HepG2 (cell line): ENCODE results near the gene MEAK7. TPM values are rescaled to one million over a fixed set of nuclear protein-coding genes. Genes with fewer than 3 reads are reported as not detected.
"Not testable (repeated sequence)": the region's sequence is repeated elsewhere in the genome, so short reads cannot be mapped to it uniquely, and the experiment has no call there.

Experiments used
- ATAC-seq: fragments of 200-7000 bp; cut with Tn5 transposase; 3 replicates; pipeline ENCODE4 v1.9.1; 2020; ENCODE audit warnings: mild to moderate bottlenecking, moderate library complexity
- BruUV-seq: library from RNA; stranded (reverse); fragments of 400-500 nt; replicated peaks from 2 replicates; lab custom pipeline; 2021; lab: Mats Ljungman, UMichigan
- CTCF ChIA-PET: fragments of 300-600 bp; formaldehyde crosslinking; extraction: SDS; loops from one replicate; lab custom pipeline; 2021; ENCODE audit warnings: low total read pairs, inconsistent platforms, low intra/inter-chr PET ratio; lab: Yijun Ruan, JAX
- POLR2A ChIA-PET: fragments of 350-600 bp; sonication (Branson Sonifier 250); formaldehyde crosslinking; loops from one replicate; lab custom pipeline; 2020; ENCODE audit warnings: antibody characterized with exemption, inconsistent platforms; lab: Yijun Ruan, JAX
- DNase-seq: peaks from one replicate; pipeline ENCODE4 v3.0.0-alpha.2; 2015; ENCODE audit warnings: low spot score
- FAIRE-seq: peaks from 3 replicates; lab custom pipeline; 2011; peaks lifted over from hg19 to GRCh38; lab: Jason Lieb, UNC
- H2AFZ ChIP-seq: one replicate; pipeline ENCODE4 v1.6.1; 2011; ENCODE audit warnings: low read length, inconsistent platforms
- H3K27ac ChIP-seq: fragments of 300-600 bp; 3 replicates; pipeline ENCODE4 v1.8.0; 2011; ENCODE audit warnings: mixed run types, mild to moderate bottlenecking, mixed read lengths, low read length, inconsistent platforms; ENCODE audit not compliant: insufficient read depth; ENCODE audit errors: extremely low read length
- H3K27me3 ChIP-seq, 2 experiments: fragments of 200-600 bp in 1 of 2; 2 replicates in 1 of 2; 3 replicates in 1 of 2; pipeline versions ENCODE4 v1.6.0 to v1.8.0; 2011; ENCODE audit warnings: low read length in 2 of 2, mild to moderate bottlenecking in 2 of 2, moderate library complexity in 2 of 2, inconsistent platforms in 1 of 2; ENCODE audit not compliant: insufficient read depth in 2 of 2, control insufficient read depth in 1 of 2
- H3K36me3 ChIP-seq, 2 experiments: fragments of 200-600 bp in 1 of 2; replicated peaks in 1 of 2; 2 replicates in 1 of 2; 3 replicates in 1 of 2; pipeline versions ENCODE4 v1.5.1 to v1.8.0; 2011; ENCODE audit warnings: low read length in 2 of 2, inconsistent platforms in 1 of 2; ENCODE audit not compliant: insufficient read depth in 2 of 2, control insufficient read depth in 1 of 2
- H3K4me1 ChIP-seq: 2 replicates; pipeline ENCODE4 v1.5.1; 2012; ENCODE audit warnings: low read length, inconsistent platforms; ENCODE audit not compliant: insufficient read depth
- H3K4me2 ChIP-seq: 2 replicates; pipeline ENCODE4 v1.6.0; 2011; ENCODE audit warnings: low read depth, low read length, inconsistent platforms
- H3K4me3 ChIP-seq, 3 experiments: fragments of 200-600 bp in 1 of 3; sonication (generic), shearing (Covaris generic) in 1 of 3; replicated peaks in 1 of 3; 2 replicates each; pipeline ENCODE4 v1.5.1; 2011 to 2016; ENCODE audit warnings: low read length in 3 of 3, inconsistent platforms in 2 of 3, low read depth in 2 of 3, mild to moderate bottlenecking in 2 of 3, control low read depth in 1 of 3, mixed read lengths in 1 of 3; ENCODE audit not compliant: insufficient read depth in 1 of 3
- H3K79me2 ChIP-seq: one replicate; pipeline ENCODE4 v1.6.1; 2011; ENCODE audit warnings: low read length, inconsistent platforms; ENCODE audit not compliant: insufficient read depth
- H3K9ac ChIP-seq: 2 replicates; pipeline ENCODE4 v1.6.0; 2011; ENCODE audit warnings: mild to moderate bottlenecking, low read depth, low read length, inconsistent platforms; ENCODE audit not compliant: insufficient read depth
- H3K9me3 ChIP-seq: 2 replicates; pipeline ENCODE4 v1.5.1; 2012; ENCODE audit warnings: mild to moderate bottlenecking, low read length
- H4K20me1 ChIP-seq: 2 replicates; pipeline ENCODE4 v1.6.0; 2011; ENCODE audit warnings: inconsistent platforms, mild to moderate bottlenecking, low read length, moderate library complexity; ENCODE audit not compliant: insufficient read depth
- EED ChIP-seq: sonication (generic); formaldehyde crosslinking; IDR thresholded peaks from 2 replicates; pipeline ENCODE4 v1.5.0; 2020; ENCODE audit warnings: mild to moderate bottlenecking, missing genetic modification reagents
- EZH2 ChIP-seq: conservative IDR thresholded peaks from 2 replicates; pipeline ENCODE4 v1.6.1; 2012; ENCODE audit warnings: mild to moderate bottlenecking, low read depth, low read length, moderate library complexity
- GZF1 ChIP-seq: sonication (generic); formaldehyde crosslinking; IDR thresholded peaks from 2 replicates; pipeline ENCODE4 v1.5.1; 2020; ENCODE audit warnings: mild to moderate bottlenecking, missing genetic modification reagents
- MED1 ChIP-seq: sonication (generic); formaldehyde crosslinking; IDR thresholded peaks from 2 replicates; pipeline ENCODE4 v1.4.0; 2020; ENCODE audit warnings: missing genetic modification reagents
- MTERF4 ChIP-seq: sonication (generic); formaldehyde crosslinking; IDR thresholded peaks from 2 replicates; pipeline ENCODE4 v1.8.0; 2023; ENCODE audit warnings: mild to moderate bottlenecking, missing genetic modification reagents
- PRPF4 ChIP-seq: fragments of 200-400 bp; formaldehyde crosslinking; IDR thresholded peaks from 2 replicates; pipeline ENCODE4 v1.6.1; 2016; ENCODE audit warnings: low read length, low read depth; ENCODE audit not compliant: poor library complexity, severe bottlenecking
- RARG ChIP-seq: sonication (generic); formaldehyde crosslinking; IDR thresholded peaks from 2 replicates; pipeline ENCODE4 v1.4.0; 2020; ENCODE audit warnings: low read depth, mild to moderate bottlenecking, missing genetic modification reagents
- ZNF121 ChIP-seq: sonication (generic); formaldehyde crosslinking; IDR thresholded peaks from 2 replicates; pipeline ENCODE4 v1.5.0; 2020; ENCODE audit warnings: mild to moderate bottlenecking, missing genetic modification reagents
- ZNF605 ChIP-seq: sonication (generic); formaldehyde crosslinking; IDR thresholded peaks from 2 replicates; pipeline ENCODE4 v1.8.0; 2022; ENCODE audit warnings: mild to moderate bottlenecking, missing genetic modification reagents
- ZNF644 ChIP-seq: IDR thresholded peaks from 2 replicates; pipeline ENCODE4 v1.6.1; 2016; ENCODE audit warnings: low read depth
- ZNF782 ChIP-seq: sonication (generic); formaldehyde crosslinking; IDR thresholded peaks from 2 replicates; pipeline ENCODE4 v1.4.0; 2020; ENCODE audit warnings: missing genetic modification reagents, mild to moderate bottlenecking, borderline replicate concordance
- WGBS: methylation state at CpG from one replicate; pipeline ENCODE4 v1.1.6; 2017; ENCODE audit warnings: low lambda C conversion rate; 5-methylcytosine and 5-hydroxymethylcytosine counted together
- in situ Hi-C: cut with HindIII; loops from 2 replicates; pipeline ENCODE4 v1.10.0; 2017; ENCODE audit warnings: low pct_unique_long_range_greater_than_20kb; ENCODE audit not compliant: extremely low pct_ligation_motif_present
- intact Hi-C: fragments of 100-400 bp; cut with micrococcal nuclease; formaldehyde crosslinking; loops from one replicate; pipeline ENCODE4 v1.10.0; 2022; ENCODE audit not compliant: unreplicated experiment
- polyA plus RNA-seq, 8 experiments: library from polyadenylated mRNA; depleted of rRNA in 3 of 8; stranded (reverse) in 7 of 8; unstranded in 1 of 8; fragments of >200 nt; fragmentation: Illumina TruSeq in 4 of 8; extraction: Trizol in 4 of 8; gene quantifications; 2 replicates each; pipeline versions ENCODE4 v1.2.1 to v1.2.3, GENCODE V29; 2011 to 2016; ENCODE audit warnings: low read depth in 4 of 8, missing spikeins in 1 of 8, mixed read lengths in 1 of 8; ENCODE audit not compliant: insufficient read depth in 1 of 8
- total RNA-seq, 5 experiments: library from RNA; depleted of rRNA; stranded (reverse); fragments of >200 nt; fragmentation: Illumina TruSeq; extraction: Trizol; gene quantifications; 2 replicates each; pipeline ENCODE4 v1.2.3, GENCODE V29; 2016; ENCODE audit warnings: low read depth in 1 of 5
- TF ChIP-seq, protein P1 (sequence below): sonication (generic); formaldehyde crosslinking; conservative IDR thresholded peaks from 2 replicates; pipeline ENCODE4 v1.8.0; 2022; ENCODE audit warnings: missing genetic modification reagents
- TF ChIP-seq, protein P2 (sequence below): IDR thresholded peaks from 2 replicates; pipeline ENCODE4 v1.6.1; 2016; ENCODE audit warnings: mild to moderate bottlenecking, missing biosample characterization, missing genetic modification reagents
- TF ChIP-seq, protein P3 (sequence below): sonication (generic); formaldehyde crosslinking; IDR thresholded peaks from 2 replicates; pipeline ENCODE4 v1.8.0; 2022; ENCODE audit warnings: mild to moderate bottlenecking, missing genetic modification reagents, borderline replicate concordance

Gene MEAK7
- total and polyA plus RNA-seq, 2 of the 13 experiments (the other 11 are each of a cell fraction or from before 2014, with no cell fraction given), result 11.8 to 14.7 TPM

- 32% methylated on average over 17 of the region's 17 CpGs for WGBS
- no peaks in the 10 kb centered on the region for H3K9me3 ChIP-seq
- no TSS peak for BruUV-seq
- H3K4me3 ChIP-seq, result no peak overlapping the region
- H3K79me2 ChIP-seq, result no peaks in the 10 kb centered on the region
- FAIRE-seq (no peak), ATAC-seq (no peak)
- no peak overlapping the region for H3K27ac ChIP-seq
- no peaks in the 10 kb centered on the region for H3K36me3 ChIP-seq
- no peak overlapping the region for H2AFZ ChIP-seq
- no peaks in the 10 kb centered on the region for H4K20me1 ChIP-seq
- POLR2A ChIA-PET, result no interaction called here
- TF ChIP-seq ZNF121, result no peak
- TF ChIP-seq, protein P1, sequence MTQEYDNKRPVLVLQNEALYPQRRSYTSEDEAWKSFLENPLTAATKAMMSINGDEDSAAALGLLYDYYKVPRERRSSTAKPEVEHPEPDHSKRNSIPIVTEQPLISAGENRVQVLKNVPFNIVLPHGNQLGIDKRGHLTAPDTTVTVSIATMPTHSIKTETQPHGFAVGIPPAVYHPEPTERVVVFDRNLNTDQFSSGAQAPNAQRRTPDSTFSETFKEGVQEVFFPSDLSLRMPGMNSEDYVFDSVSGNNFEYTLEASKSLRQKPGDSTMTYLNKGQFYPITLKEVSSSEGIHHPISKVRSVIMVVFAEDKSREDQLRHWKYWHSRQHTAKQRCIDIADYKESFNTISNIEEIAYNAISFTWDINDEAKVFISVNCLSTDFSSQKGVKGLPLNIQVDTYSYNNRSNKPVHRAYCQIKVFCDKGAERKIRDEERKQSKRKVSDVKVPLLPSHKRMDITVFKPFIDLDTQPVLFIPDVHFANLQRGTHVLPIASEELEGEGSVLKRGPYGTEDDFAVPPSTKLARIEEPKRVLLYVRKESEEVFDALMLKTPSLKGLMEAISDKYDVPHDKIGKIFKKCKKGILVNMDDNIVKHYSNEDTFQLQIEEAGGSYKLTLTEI, result no peak
- TF ChIP-seq ZNF782 (CRISPR knock-in tag), result no peak
- TF ChIP-seq PRPF4, result no peak
- no peak for TF ChIP-seq EZH2
- TF ChIP-seq ZNF644 (CRISPR knock-in tag), result no peak
- no peak for TF ChIP-seq RARG (CRISPR knock-in tag)
- no peak for TF ChIP-seq ZNF605 (CRISPR knock-in tag)
- no peak for TF ChIP-seq EED (CRISPR knock-in tag)
- TF ChIP-seq MED1 (CRISPR knock-in tag), result no peak
- TF ChIP-seq MTERF4, result no peak
- TF ChIP-seq, protein P2, sequence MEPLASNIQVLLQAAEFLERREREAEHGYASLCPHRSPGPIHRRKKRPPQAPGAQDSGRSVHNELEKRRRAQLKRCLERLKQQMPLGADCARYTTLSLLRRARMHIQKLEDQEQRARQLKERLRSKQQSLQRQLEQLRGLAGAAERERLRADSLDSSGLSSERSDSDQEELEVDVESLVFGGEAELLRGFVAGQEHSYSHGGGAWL (CRISPR knock-in tag), result no peak
- no peak for TF ChIP-seq GZF1 (CRISPR knock-in tag)
- TF ChIP-seq, protein P3, sequence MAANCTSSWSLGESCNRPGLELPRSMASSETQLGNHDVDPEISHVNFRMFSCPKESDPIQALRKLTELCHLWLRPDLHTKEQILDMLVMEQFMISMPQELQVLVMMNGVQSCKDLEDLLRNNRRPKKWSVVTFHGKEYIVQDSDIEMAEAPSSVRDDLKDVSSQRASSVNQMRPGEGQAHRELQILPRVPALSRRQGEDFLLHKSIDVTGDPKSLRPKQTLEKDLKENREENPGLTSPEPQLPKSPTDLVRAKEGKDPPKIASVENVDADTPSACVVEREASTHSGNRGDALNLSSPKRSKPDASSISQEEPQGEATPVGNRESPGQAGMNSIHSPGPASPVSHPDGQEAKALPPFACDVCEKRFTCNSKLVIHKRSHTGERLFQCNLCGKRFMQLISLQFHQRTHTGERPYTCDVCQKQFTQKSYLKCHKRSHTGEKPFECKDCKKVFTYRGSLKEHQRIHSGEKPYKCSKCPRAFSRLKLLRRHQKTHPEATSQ (CRISPR knock-in tag), result no peak
- TF ChIP-seq, all 625 proteins: peak for 0
- Histone ChIP-seq H3K9ac (no peak overlapping the region), H3K4me2 (no peak overlapping the region), H3K4me1 (peaks cover 23% of the 10 kb centered on the region), H3K27me3 (peaks cover 0 to 12% of the 10 kb centered on the region in 2 experiments; a peak in 3 of 5 replicates)
- no peak for DNase-seq
- CTCF ChIA-PET, result no interaction called here
- in situ Hi-C loops (loop anchor here (10.0 kb wide), 1 partner anchor 206 kb away; no protein-coding TSS in a partner anchor), intact Hi-C loops (no loop called here)
Measured at GRCh38 chr16:84518804-84519341, 14.4 kb upstream of the MEAK7 start.

- H3K9me3 ChIP-seq, intact Hi-C loops, H3K36me3 ChIP-seq, ATAC-seq, H3K9ac ChIP-seq, POLR2A ChIA-PET, DNase-seq, H4K20me1 ChIP-seq, H2AFZ ChIP-seq, BruUV-seq, H3K4me3 ChIP-seq, H3K27ac ChIP-seq, FAIRE-seq, H3K79me2 ChIP-seq, H3K4me2 ChIP-seq, CTCF ChIA-PET: not testable (repeated sequence)
- Histone ChIP-seq H3K4me1 (peaks cover 23% of the 10 kb centered on the region), H3K27me3 (peaks cover 0 to 12% of the 10 kb centered on the region in 2 experiments; a peak in 3 of 5 replicates)
- 82% methylated on average over 3 of the region's 3 CpGs for WGBS
- in situ Hi-C loops, result loop anchor here (10.0 kb wide), 1 partner anchor 207 kb away; no protein-coding TSS in a partner anchor
Measured at GRCh38 chr16:84518220-84518619, 13.8 kb upstream of the MEAK7 start.
